Testis (tissue), 3 donors: ENCODE results near the gene C4orf17. TPM values are rescaled to one million over a fixed set of nuclear protein-coding genes. Genes with fewer than 3 reads are reported as not detected.

ENCODE experiments used
- DNase-seq: peaks from one replicate; pipeline ENCODE4 v3.0.0-alpha.2; 2019
- H3K27ac ChIP-seq, 2 donors: fragments of 200-600 bp; sonication (generic); one replicate each; pipeline ENCODE4 v1.5.1; 2019
- H3K27me3 ChIP-seq: fragments of 200-600 bp; sonication (generic); one replicate; pipeline ENCODE4 v1.5.1; 2019
- H3K36me3 ChIP-seq: fragments of 200-600 bp; sonication (generic); one replicate; pipeline ENCODE4 v1.5.1; 2017; ENCODE audit warnings: low read depth; ENCODE audit errors: missing control alignments
- H3K4me1 ChIP-seq: fragments of 200-600 bp; sonication (generic); one replicate; pipeline ENCODE4 v1.5.1; 2019
- H3K4me3 ChIP-seq, 2 donors: fragments of 200-600 bp; sonication (generic); one replicate each; pipeline ENCODE4 v1.5.1; 2017 to 2019
- H3K9me3 ChIP-seq: fragments of 200-600 bp; sonication (generic); one replicate; pipeline ENCODE4 v1.5.1; 2017
- POLR2A ChIP-seq: fragments of 450-650 bp; IDR thresholded peaks from one replicate; pipeline ENCODE4 v1.6.1; 2017; ENCODE audit warnings: antibody characterized with exemption, mild to moderate bottlenecking, moderate library complexity
- WGBS, 2 donors: methylation state at CpG; one replicate each; pipeline ENCODE4 v1.1.5; 2018; 5-methylcytosine and 5-hydroxymethylcytosine counted together
- intact Hi-C: fragments of 100-400 bp; cut with DNase I; formaldehyde crosslinking; loops from one replicate; pipeline ENCODE4 v1.15.1; 2023; ENCODE audit warnings: low total_unique reads
- polyA plus RNA-seq: library from polyadenylated mRNA; stranded (reverse); fragments of 350-450 nt; fragmentation: Illumina TruSeq; extraction: RNeasy Lipid Tissue Mini Kit (QIAGEN cat#74804); gene quantifications from one replicate; pipeline ENCODE4 v1.2.3, GENCODE V29; 2014; ENCODE audit warnings: low read depth, low replicate concordance; ENCODE audit not compliant: insufficient read depth
- total RNA-seq, 2 donors: library from RNA; depleted of rRNA; stranded (reverse); fragments of >200 nt; gene quantifications; one replicate each; pipeline ENCODE4 v1.2.3, GENCODE V29; 2016
- TF ChIP-seq, protein P1 (sequence below), 3 experiments: fragments of 450-650 bp in 2 of 3; fragments of 200-600 bp in 1 of 3; sonication (generic) in 1 of 3; IDR thresholded peaks; one replicate each; pipeline ENCODE4 v1.5.1; 2016 to 2019; ENCODE audit warnings: antibody characterized with exemption in 3 of 3, mild to moderate bottlenecking in 2 of 3, moderate library complexity in 1 of 3

Gene C4orf17
- total and polyA plus RNA-seq, 3 donors from 2014 or later: 10.9 to 51.2 (median 18.9) TPM

DNA sequence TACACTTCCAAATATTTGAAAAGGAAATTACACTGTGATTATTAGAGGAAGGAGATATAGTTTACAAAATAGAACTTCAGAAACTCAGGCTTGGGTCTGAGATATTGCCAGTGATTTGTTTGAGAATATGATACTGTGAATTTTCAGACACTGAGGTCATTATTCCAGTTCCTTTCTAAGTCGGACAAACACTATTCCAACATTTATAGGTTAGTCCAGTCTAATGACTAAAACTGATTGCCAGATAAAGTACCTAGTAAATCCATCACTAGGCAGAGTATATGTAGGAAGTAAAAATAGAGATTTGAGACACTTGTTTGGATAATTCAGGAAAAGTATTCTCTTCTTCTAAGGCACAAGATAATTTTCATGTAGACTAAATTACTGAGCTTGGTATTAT is 77.0 kb downstream of the C4orf17 start:
- H3K27ac ChIP-seq: no peak overlapping the region
- no peaks in the 10 kb centered on the region for H3K36me3 ChIP-seq
- no peak for DNase-seq
- no peak overlapping the region for H3K4me3 ChIP-seq
- H3K9me3 ChIP-seq: no peaks in the 10 kb centered on the region
- intact Hi-C loops: no loop called here
- no peaks in the 10 kb centered on the region for H3K27me3 ChIP-seq
- TF ChIP-seq POLR2A: no peak
- TF ChIP-seq, protein P1, sequence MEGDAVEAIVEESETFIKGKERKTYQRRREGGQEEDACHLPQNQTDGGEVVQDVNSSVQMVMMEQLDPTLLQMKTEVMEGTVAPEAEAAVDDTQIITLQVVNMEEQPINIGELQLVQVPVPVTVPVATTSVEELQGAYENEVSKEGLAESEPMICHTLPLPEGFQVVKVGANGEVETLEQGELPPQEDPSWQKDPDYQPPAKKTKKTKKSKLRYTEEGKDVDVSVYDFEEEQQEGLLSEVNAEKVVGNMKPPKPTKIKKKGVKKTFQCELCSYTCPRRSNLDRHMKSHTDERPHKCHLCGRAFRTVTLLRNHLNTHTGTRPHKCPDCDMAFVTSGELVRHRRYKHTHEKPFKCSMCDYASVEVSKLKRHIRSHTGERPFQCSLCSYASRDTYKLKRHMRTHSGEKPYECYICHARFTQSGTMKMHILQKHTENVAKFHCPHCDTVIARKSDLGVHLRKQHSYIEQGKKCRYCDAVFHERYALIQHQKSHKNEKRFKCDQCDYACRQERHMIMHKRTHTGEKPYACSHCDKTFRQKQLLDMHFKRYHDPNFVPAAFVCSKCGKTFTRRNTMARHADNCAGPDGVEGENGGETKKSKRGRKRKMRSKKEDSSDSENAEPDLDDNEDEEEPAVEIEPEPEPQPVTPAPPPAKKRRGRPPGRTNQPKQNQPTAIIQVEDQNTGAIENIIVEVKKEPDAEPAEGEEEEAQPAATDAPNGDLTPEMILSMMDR (IDR thresholded peaks at IDR 0.05): no peak
- H3K4me1 ChIP-seq: no peaks in the 10 kb centered on the region
- 47 to 53% methylated on average over 1 of the region's 1 CpG for WGBS, 2 donors

DNA sequence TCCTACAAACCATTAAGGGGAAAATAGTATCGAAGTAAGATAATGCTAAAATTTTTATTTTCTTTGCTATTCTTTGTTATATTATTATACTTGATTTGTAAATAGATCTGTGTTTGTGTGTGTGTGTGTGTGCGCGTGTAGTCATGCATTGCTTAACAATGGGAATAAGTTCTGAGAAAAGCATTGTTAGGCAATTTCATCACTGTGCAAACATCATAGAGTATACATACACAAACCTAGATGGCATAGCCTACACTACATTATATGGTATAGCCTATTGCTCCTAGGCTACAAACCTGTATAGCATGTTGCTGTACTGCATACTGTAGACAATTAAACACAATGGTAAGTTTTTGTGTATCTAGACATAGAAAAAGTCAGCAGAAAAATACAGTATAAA is 80.9 kb downstream of the C4orf17 start:
- intact Hi-C loops: no loop called here
- Histone ChIP-seq H3K4me3 (no peak overlapping the region), H3K36me3 (no peaks in the 10 kb centered on the region), H3K27me3 (no peaks in the 10 kb centered on the region), H3K27ac (no peak overlapping the region), H3K4me1 (no peaks in the 10 kb centered on the region), H3K9me3 (no peaks in the 10 kb centered on the region)
- no peak for DNase-seq
- WGBS, 2 donors: 94 to 97% methylated on average over 3 of the region's 3 CpGs
- TF ChIP-seq POLR2A: no peak
- TF ChIP-seq, protein P1 (IDR thresholded peaks at IDR 0.05): no peak

Other genes starting within 250 kb of the C4orf17 start
- gene ADH1A, start 220.0 kb upstream of the C4orf17 start, total RNA-seq: under 1 TPM in 1 of 2 donors, not detected in 1; 0.31 TPM
- 0.84 TPM for gene ADH1A, start 220.0 kb upstream of the C4orf17 start, polyA plus RNA-seq
- gene ADH1B, start 189.6 kb upstream of the C4orf17 start, total RNA-seq: 1 to 10 TPM; 6.4 to 9.4 TPM
- gene ADH1B, start 189.6 kb upstream of the C4orf17 start, polyA plus RNA-seq: 24.6 TPM
- 1 to 10 TPM in 1 of 2 donors, under 1 TPM in 1; 0.43 to 2.4 TPM for gene ADH1C, start 158.3 kb upstream of the C4orf17 start, total RNA-seq
- gene ADH1C, start 158.3 kb upstream of the C4orf17 start, polyA plus RNA-seq: 2.6 TPM
- gene ADH7, start 75.7 kb upstream of the C4orf17 start, total RNA-seq: not detected
- not detected for gene ADH7, start 75.7 kb upstream of the C4orf17 start, polyA plus RNA-seq
- gene TRMT10A, start 53.0 kb downstream of the C4orf17 start, total RNA-seq: 10 to 100 TPM; 13.1 to 21.4 TPM
- 16.1 TPM for gene TRMT10A, start 53.0 kb downstream of the C4orf17 start, polyA plus RNA-seq
- gene MTTP, start 63.8 kb downstream of the C4orf17 start, total RNA-seq: 10 to 100 TPM in 1 of 2 donors, 1 to 10 TPM in 1; 6.8 to 15.4 TPM
- 26.0 TPM for gene MTTP, start 63.8 kb downstream of the C4orf17 start, polyA plus RNA-seq
- under 1 TPM; 0.39 to 0.81 TPM for gene C4orf54, start 146.8 kb downstream of the C4orf17 start, total RNA-seq
- gene C4orf54, start 146.8 kb downstream of the C4orf17 start, polyA plus RNA-seq: 0.46 TPM